Stomach (tissue), 4 donors: ENCODE results near the gene MAGI2.

Experiments
- EP300 ChIP-seq: sonication (generic); formaldehyde crosslinking; IDR thresholded peaks from one replicate; pipeline ENCODE4 v1.6.1; 2017; ENCODE audit warnings: antibody characterized with exemption
- POLR2A ChIP-seq, 4 donors: fragments of 450-650 bp; IDR thresholded peaks; one replicate each; pipeline ENCODE4 v1.6.1; 2016; ENCODE audit warnings: antibody characterized with exemption in 4 of 4, control low read depth in 2 of 4, mild to moderate bottlenecking in 1 of 4, moderate library complexity in 1 of 4
- POLR2AphosphoS5 ChIP-seq, 3 donors: sonication (generic); formaldehyde crosslinking; IDR thresholded peaks; one replicate each; pipeline ENCODE4 v1.6.1; 2016; ENCODE audit warnings: antibody characterized with exemption in 3 of 3
- TF ChIP-seq, protein P1 (sequence below), 7 experiments: fragments of 450-650 bp in 4 of 7; fragments of 200-600 bp in 3 of 7; sonication (generic) in 3 of 7; IDR thresholded peaks; one replicate each; pipeline ENCODE4 v1.5.1; 2016 to 2019; ENCODE audit warnings: antibody characterized with exemption in 7 of 7, control low read depth in 2 of 7, mild to moderate bottlenecking in 1 of 7

DNA sequence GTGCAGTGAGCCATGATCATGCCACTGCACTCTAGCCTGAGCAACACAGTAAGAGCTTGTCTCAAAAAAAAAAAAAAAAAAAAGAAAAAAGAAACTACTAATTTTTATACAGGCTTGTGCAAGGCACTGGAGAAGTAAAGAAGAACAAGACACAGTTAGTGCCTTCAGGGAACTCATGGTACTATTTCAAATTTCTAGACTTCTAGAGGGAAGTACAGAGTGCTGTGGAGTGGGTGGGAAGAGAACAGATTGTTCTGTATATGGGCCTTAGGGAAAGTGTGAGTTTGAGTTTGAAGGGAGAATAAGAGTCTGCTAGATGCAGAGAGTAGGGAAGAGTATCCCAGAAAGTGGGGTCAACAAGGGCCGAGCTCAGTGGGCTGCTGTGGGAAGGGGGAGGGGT lies 1420.1 kb downstream of the MAGI2 start:
- TF ChIP-seq POLR2AphosphoS5 (IDR thresholded peaks at IDR 0.05) (no peak), POLR2A (IDR thresholded peaks at IDR 0.05) (no peak), EP300 (no peak)
- TF ChIP-seq, protein P1, sequence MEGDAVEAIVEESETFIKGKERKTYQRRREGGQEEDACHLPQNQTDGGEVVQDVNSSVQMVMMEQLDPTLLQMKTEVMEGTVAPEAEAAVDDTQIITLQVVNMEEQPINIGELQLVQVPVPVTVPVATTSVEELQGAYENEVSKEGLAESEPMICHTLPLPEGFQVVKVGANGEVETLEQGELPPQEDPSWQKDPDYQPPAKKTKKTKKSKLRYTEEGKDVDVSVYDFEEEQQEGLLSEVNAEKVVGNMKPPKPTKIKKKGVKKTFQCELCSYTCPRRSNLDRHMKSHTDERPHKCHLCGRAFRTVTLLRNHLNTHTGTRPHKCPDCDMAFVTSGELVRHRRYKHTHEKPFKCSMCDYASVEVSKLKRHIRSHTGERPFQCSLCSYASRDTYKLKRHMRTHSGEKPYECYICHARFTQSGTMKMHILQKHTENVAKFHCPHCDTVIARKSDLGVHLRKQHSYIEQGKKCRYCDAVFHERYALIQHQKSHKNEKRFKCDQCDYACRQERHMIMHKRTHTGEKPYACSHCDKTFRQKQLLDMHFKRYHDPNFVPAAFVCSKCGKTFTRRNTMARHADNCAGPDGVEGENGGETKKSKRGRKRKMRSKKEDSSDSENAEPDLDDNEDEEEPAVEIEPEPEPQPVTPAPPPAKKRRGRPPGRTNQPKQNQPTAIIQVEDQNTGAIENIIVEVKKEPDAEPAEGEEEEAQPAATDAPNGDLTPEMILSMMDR (IDR thresholded peaks at IDR 0.05): no peak
